ENCODE data around the gene CAMK2D.

DNA sequence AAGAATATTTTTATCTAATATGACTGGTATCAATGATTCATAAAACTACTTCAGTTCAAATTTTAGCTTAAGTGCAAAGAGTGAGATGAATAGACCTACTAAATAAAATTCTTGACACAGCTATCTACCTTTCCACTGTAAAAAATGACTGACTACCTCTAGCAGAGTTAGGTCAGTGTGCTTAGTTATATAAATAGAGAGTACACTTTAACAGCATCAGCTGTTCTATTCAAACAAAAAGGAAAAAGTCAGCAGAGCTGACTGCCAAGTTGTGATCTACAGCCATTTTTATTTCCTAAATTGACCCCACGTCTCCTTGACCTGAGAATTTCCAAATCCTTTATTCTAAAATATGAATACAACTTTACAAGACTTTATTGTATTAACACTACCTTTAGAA, 262.4 kb downstream of the CAMK2D start:
- TF ChIP-seq FOXP2 (optimal IDR thresholded peaks at IDR 0.05; ENCODE audit: control extremely low read depth, extremely low read length, insufficient read depth), result no peak
- no peak for TF ChIP-seq EZH2 (IDR thresholded peaks at IDR 0.05)
- TF ChIP-seq POLR2AphosphoS5 (IDR thresholded peaks at IDR 0.05; ENCODE audit: borderline replicate concordance, low read depth, low read length), result no peak
